ENCODE results near the gene CYSTM1.
A peak's percentile ranks its signal among the peaks of the same experiment; 100 is the strongest.

The CYSTM1 gene

GRCh38 chr5:140202078-140202477 is 27.1 kb downstream of the CYSTM1 start:
- no peak for TF ChIP-seq Cebpa-rat (IDR thresholded peaks at IDR 0.05)

GRCh38 chr5:140202610-140203009 is 27.6 kb downstream of the CYSTM1 start:
- no peaks in the 10 kb centered on the region for H4K20me1 ChIP-seq

More at GRCh38 chr5:140202078-140202477, 27.1 kb downstream of the CYSTM1 start:
- no peaks in the 10 kb centered on the region for H3K4me1 ChIP-seq
- no peak overlapping the region for H3K9ac ChIP-seq
- H3K27me3 ChIP-seq = no peaks in the 10 kb centered on the region
- no peak overlapping the region for H3K4me3 ChIP-seq
- H3K27ac ChIP-seq = no peak overlapping the region
- no peaks in the 10 kb centered on the region for H3K9me3 ChIP-seq
- 0 out of 2 replicates have a peak, but pooled peaks cover 2% of the 10 kb centered on the region for H3K36me3 ChIP-seq
- H4K20me1 ChIP-seq = no peaks in the 10 kb centered on the region
- H3K4me2 ChIP-seq = no peak overlapping the region

GRCh38 chr5:140205216-140205615 is 30.2 kb downstream of the CYSTM1 start:
- Histone ChIP-seq H3K9me3 (no peaks in the 10 kb centered on the region), H3K4me1 (no peaks in the 10 kb centered on the region), H3K9ac (no peak overlapping the region), H3K36me3 (0 out of 2 replicates have a peak, but pooled peaks cover 2% of the 10 kb centered on the region), H3K4me3 (no peak overlapping the region), H3K4me2 (no peak overlapping the region), H4K20me1 (no peaks in the 10 kb centered on the region), H3K27ac (no peak overlapping the region), H3K27me3 (no peaks in the 10 kb centered on the region)
- no peak for TF ChIP-seq Cebpa-rat (IDR thresholded peaks at IDR 0.05)

More at GRCh38 chr5:140202610-140203009, 27.6 kb downstream of the CYSTM1 start:
- H3K36me3 ChIP-seq = 0 out of 2 replicates have a peak, but pooled peaks cover 2% of the 10 kb centered on the region
- no peaks in the 10 kb centered on the region for H3K27me3 ChIP-seq
- H3K4me2 ChIP-seq = no peak overlapping the region
- H3K4me1 ChIP-seq = no peaks in the 10 kb centered on the region
- no peak overlapping the region for H3K27ac ChIP-seq
- H3K9me3 ChIP-seq = no peaks in the 10 kb centered on the region
- no peak overlapping the region for H3K4me3 ChIP-seq
- no peak for TF ChIP-seq Cebpa-rat (IDR thresholded peaks at IDR 0.05)
- no peak overlapping the region for H3K9ac ChIP-seq

GRCh38 chr5:140205952-140206351 is 31.0 kb downstream of the CYSTM1 start:
- no peak overlapping the region for H3K9ac ChIP-seq
- H3K27me3 ChIP-seq = no peaks in the 10 kb centered on the region
- H4K20me1 ChIP-seq = no peaks in the 10 kb centered on the region

GRCh38 chr5:140207250-140207964 is 32.4 kb downstream of the CYSTM1 start:
- Histone ChIP-seq H3K27me3 (no peaks in the 10 kb centered on the region), H4K20me1 (no peaks in the 10 kb centered on the region), H3K27ac (no peak overlapping the region), H3K9me3 (no peaks in the 10 kb centered on the region), H3K36me3 (0 out of 2 replicates have a peak, but pooled peaks cover 2% of the 10 kb centered on the region), H3K9ac (no peak overlapping the region), H3K4me3 (no peak overlapping the region), H3K4me2 (no peak overlapping the region), H3K4me1 (no peaks in the 10 kb centered on the region)
- no peak for TF ChIP-seq Cebpa-rat (IDR thresholded peaks at IDR 0.05)

More at GRCh38 chr5:140205952-140206351, 31.0 kb downstream of the CYSTM1 start:
- no peaks in the 10 kb centered on the region for H3K4me1 ChIP-seq
- no peak overlapping the region for H3K27ac ChIP-seq
- H3K36me3 ChIP-seq = 0 out of 2 replicates have a peak, but pooled peaks cover 2% of the 10 kb centered on the region
- no peak overlapping the region for H3K4me3 ChIP-seq
- TF ChIP-seq Cebpa-rat (IDR thresholded peaks at IDR 0.05) = no peak
- no peak overlapping the region for H3K4me2 ChIP-seq
- H3K9me3 ChIP-seq = no peaks in the 10 kb centered on the region

GRCh38 chr5:140208065-140208464 is 33.1 kb downstream of the CYSTM1 start:
- Histone ChIP-seq H3K4me3 (no peak overlapping the region), H3K4me2 (no peak overlapping the region), H3K9ac (no peak overlapping the region), H3K36me3 (0 out of 2 replicates have a peak, but pooled peaks cover 2% of the 10 kb centered on the region), H4K20me1 (no peaks in the 10 kb centered on the region), H3K27ac (no peak overlapping the region), H3K9me3 (no peaks in the 10 kb centered on the region), H3K27me3 (no peaks in the 10 kb centered on the region), H3K4me1 (no peaks in the 10 kb centered on the region)
- TF ChIP-seq Cebpa-rat (IDR thresholded peaks at IDR 0.05) = no peak

GRCh38 chr5:140213370-140213983 is 38.5 kb downstream of the CYSTM1 start:
- H3K4me2 ChIP-seq = no peak overlapping the region
- H3K36me3 ChIP-seq = no peaks in the 10 kb centered on the region
- TF ChIP-seq Cebpa-rat (IDR thresholded peaks at IDR 0.05) = no peak
- no peak overlapping the region for H3K27ac ChIP-seq
- no peak overlapping the region for H3K4me3 ChIP-seq
- peaks cover 17% of the 10 kb centered on the region; the same call in 1 of the 2 replicates for H4K20me1 ChIP-seq
- no peaks in the 10 kb centered on the region for H3K27me3 ChIP-seq
- no peaks in the 10 kb centered on the region for H3K9me3 ChIP-seq
- H3K4me1 ChIP-seq = peaks cover 22% of the 10 kb centered on the region
- no peak overlapping the region for H3K9ac ChIP-seq

- H3K4me3 ChIP-seq = no peak overlapping the region
- peaks cover 24% of the 10 kb centered on the region for H3K4me1 ChIP-seq
- TF ChIP-seq Cebpa-rat (IDR thresholded peaks at IDR 0.05) = 0 out of 2 replicates have a peak, but pooled peaks have one; percentile 33
- H3K36me3 ChIP-seq = no peaks in the 10 kb centered on the region
- peaks cover 17% of the 10 kb centered on the region; the same call in 1 of the 2 replicates for H4K20me1 ChIP-seq
- peak overlapping the region; percentile 57 for H3K4me2 ChIP-seq
- no peaks in the 10 kb centered on the region for H3K9me3 ChIP-seq
- no peak overlapping the region for H3K27ac ChIP-seq
- H3K9ac ChIP-seq = no peak overlapping the region
- H3K27me3 ChIP-seq = no peaks in the 10 kb centered on the region
Measured at GRCh38 chr5:140214831-140215230, 39.8 kb downstream of the CYSTM1 start.

- Histone ChIP-seq H4K20me1 (peaks cover 17% of the 10 kb centered on the region; the same call in 1 of the 2 replicates), H3K4me1 (peaks cover 29% of the 10 kb centered on the region), H3K4me2 (peak overlapping the region; percentile 57), H3K9ac (no peak overlapping the region), H3K9me3 (no peaks in the 10 kb centered on the region), H3K27me3 (no peaks in the 10 kb centered on the region), H3K4me3 (no peak overlapping the region), H3K36me3 (no peaks in the 10 kb centered on the region), H3K27ac (no peak overlapping the region)
- TF ChIP-seq Cebpa-rat (IDR thresholded peaks at IDR 0.05) = no peak
Measured at GRCh38 chr5:140215276-140215675, 40.3 kb downstream of the CYSTM1 start.

- Histone ChIP-seq H3K9ac (no peak overlapping the region), H3K4me3 (no peak overlapping the region), H3K4me1 (peaks cover 34% of the 10 kb centered on the region), H3K36me3 (no peaks in the 10 kb centered on the region), H3K9me3 (no peaks in the 10 kb centered on the region), H3K27ac (no peak overlapping the region), H3K27me3 (no peaks in the 10 kb centered on the region), H3K4me2 (no peak overlapping the region), H4K20me1 (peaks cover 17% of the 10 kb centered on the region; the same call in 1 of the 2 replicates)
- no peak for TF ChIP-seq Cebpa-rat (IDR thresholded peaks at IDR 0.05)
Measured at GRCh38 chr5:140216478-140217074, 41.6 kb downstream of the CYSTM1 start.
